NCI-H226 (cell line): ENCODE data around the gene PLCB1.
"Not testable (repeated sequence)": the region's sequence is repeated elsewhere in the genome, so short reads cannot be mapped to it uniquely, and the experiment has no call there.

Experiments
- DNase-seq: peaks from one replicate; pipeline ENCODE4 v3.0.0-alpha.2; 2015

Gene PLCB1

DNA sequence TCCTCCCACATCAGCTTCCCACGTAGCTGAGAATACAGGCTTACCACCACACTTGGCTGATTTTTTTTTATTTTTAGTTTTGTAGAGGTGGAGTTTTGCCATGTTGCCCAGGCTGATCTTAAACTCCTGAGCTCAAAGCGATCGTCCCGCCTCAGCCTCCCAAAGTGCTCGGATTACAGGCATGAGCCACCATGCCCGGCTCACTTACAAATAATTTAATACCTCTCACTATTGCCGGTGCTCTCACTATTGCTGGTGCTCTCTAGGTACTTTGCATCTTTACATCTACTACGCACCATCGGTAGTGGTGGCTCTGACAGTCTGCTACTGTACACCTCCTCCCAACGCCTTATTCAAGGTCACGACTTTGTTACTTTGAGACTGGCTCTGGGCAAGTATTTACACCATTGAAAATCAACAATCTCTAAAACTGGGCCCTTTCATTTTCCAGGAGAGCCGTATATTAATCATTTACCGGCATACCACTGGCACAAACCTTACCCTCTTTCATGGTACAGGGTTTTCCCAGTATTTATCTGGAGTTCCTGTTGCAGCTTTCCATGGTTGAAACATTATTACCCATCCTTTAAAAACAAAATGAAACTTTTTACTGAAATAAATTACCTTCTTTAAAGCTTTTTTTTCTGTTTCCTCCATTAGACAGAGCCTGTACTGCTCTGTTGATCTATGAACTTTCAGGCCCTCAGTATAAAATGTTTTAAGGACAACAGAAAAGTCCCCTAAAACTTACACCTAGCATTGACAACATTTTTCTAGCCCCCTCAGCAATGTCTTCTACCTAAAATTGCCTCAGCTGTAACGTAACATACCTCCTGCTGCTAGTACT is 677.3 kb downstream of the PLCB1 start:
- no peak for DNase-seq

DNA sequence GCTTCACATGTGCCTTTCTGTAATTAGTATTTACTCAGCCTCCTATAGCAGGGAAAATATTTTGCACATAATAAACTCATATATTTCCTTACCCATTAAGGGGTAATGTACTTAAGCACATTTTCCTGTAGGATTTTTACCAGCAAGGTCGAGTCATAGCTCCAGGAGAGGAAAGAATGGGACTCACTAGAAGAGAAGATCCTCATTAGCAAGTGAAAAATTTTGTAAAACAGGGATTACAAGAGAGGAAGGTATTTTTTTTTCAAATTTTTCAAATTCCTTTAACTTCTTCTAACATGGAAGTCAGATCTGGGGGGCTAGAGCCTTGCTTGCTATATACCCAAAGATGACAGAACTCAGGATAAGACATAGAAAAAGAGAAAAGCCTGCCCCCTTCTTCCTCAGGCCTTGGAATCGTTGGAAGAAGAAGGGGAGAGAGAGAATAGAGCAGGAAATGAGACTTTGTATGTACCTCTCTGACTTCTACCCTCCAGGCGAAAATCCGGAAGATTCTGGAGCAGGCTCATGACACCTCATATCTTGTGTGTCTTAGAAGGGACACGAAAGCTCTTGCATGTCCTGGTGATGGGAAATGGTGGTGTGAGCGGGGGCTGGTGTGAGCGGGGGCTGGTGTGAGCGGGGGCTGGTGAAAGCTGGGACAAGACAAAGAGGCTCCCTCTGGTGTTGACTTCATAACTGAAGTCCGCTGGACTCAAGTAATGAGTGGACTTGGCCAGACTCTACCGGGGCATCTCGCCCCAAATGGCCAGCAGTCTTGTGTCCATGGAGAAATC is 679.9 kb downstream of the PLCB1 start:
- DNase-seq: no peak

GRCh38 chr20:8812817-8813216 is 680.8 kb downstream of the PLCB1 start:
- DNase-seq: no peak

DNA sequence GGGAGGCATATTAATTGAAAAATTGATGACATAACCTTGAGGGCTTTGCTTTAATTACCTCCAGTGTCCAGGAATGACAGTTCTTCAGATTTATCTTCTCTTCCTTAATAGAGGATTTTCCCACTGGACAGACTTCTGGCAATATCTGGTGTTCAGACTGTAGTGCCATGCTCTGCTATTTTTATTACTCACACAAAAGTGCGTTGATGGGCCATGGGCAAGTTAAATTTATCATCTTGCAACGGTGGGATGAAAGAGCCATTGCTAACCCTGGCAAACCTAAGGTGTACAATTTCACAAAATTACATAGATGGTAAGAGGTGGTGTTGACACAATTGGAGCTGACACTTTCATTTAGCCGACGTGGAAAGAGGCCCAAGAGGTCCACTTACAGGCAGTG is 683.1 kb downstream of the PLCB1 start:
- DNase-seq: no peak

- DNase-seq: no peak
Observed at GRCh38 chr20:8829256-8829655, 697.2 kb downstream of the PLCB1 start.

GRCh38 chr20:8834294-8834693 is 702.2 kb downstream of the PLCB1 start:
- not testable (repeated sequence) for DNase-seq

- no peak for DNase-seq
Observed at GRCh38 chr20:8834851-8835250, 702.8 kb downstream of the PLCB1 start.

DNA sequence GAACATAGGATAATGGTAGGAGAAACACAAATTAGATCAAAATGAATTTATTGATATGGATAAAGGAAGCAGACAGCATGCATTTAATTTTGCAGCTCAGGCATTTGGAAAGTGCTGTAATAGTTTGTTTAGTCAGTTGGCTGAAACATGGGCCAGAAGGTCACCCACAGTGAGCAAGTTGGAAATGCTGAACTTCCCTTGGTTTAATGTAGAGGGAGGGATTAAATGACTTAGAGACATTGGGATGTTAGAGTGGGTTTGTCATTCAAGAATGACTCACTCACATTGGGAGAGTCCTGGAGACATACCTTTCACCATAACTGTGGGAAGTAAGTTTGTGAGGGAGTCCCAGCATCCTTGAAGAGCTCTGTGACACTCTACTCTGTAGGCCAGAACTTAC is 705.3 kb downstream of the PLCB1 start:
- peak; percentile 10 for DNase-seq

DNA sequence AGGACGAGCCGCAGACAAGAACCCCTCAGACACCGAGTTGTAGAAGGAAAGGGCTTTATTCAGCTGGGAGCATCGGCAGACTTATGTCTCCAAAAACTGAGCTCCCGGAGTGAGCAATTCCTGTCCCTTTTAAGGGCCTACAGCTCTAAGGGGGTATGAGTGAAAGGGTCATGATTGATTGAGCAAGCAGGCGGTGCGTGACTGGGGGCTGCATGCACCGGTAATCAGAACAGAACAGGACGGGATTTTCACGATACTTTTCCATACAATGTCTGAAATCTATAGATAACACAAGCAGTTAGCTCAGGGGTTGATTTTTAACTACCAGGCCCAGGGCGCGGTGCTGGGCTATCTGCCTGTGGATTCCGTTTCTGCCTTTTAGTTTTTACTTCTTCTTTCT is 710.5 kb downstream of the PLCB1 start:
- no peak for DNase-seq

GRCh38 chr20:8844179-8844578 is 712.1 kb downstream of the PLCB1 start:
- DNase-seq: no peak

DNA sequence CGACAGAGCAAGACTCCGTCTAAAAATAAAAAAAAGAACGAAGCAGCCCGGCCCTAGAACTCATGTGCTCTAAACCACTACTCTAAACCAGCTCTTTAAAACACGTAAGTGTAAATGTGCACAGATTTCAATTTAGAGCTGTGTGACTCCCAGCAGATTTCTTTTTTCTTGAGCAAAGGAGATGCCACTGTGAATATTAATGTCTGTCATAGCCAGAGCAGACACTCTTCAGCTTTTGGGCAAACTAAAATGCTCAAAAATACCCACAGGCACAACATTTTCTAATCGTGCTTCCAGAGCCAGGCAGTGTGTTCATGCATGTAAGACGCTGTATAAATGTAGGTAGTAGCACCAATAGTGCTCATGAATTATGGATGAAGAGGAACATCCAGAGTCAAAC is 717.9 kb downstream of the PLCB1 start:
- DNase-seq: no peak

DNA sequence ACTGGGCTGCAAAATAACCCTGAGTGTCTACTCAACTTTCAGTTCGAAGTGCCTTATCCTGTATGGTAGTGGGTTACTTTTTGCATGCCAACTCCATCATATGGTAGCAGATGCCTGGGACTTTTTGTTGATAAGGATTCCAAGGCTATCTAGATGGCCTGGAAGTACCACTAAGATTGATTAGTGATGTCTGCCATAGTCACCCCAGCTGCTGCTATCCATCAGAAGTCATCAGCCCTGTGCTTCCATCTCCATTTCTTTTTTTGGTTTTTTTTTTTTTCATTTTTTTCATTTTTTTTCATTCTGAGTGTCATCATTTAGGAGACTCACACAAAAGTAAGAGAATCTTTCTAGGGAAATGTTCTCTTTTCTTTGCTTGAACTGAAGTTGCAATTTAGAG is 719.4 kb downstream of the PLCB1 start:
- no peak for DNase-seq

DNA sequence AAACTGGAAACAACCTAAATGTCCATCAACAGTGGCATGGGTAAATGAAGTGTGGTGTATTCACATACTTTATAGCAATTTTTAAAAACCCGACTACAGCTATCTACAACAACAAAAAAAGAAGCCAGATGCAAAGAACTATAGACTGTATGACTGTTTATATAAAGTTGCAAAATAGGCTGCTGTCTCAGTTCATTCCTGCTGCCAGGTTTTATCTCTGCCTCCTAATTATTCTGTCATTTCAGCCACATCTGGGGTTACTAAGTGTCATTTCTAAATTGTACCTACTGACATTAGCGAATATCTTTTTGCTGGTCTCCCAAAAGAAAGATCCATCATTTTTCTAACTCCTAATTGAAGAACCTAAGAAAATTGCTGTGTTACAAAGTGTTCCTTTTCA is 719.9 kb downstream of the PLCB1 start:
- not testable (repeated sequence) for DNase-seq

DNA sequence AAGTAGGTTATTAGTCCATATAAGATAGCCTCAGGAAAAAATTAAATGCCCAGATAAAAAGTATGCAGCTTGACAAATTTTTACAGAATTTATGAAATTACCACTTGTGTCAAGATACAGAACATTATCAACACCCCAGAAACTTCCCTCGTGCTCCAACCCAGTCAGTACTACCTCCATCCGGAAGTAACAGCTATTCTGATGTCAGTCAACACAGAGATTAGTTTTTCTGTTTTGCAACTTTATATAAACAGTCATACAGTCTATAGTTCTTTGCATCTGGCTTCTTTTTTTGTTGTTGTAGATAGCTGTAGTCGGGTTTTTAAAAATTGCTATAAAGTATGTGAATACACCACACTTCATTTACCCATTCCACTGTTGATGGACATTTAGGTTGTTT is 721.1 kb downstream of the PLCB1 start:
- DNase-seq: not testable (repeated sequence)

GRCh38 chr20:8853805-8854338 is 721.8 kb downstream of the PLCB1 start:
- DNase-seq: peak; percentile 32

GRCh38 chr20:8854571-8854970 is 722.5 kb downstream of the PLCB1 start:
- DNase-seq: no peak

- DNase-seq: no peak
Observed at GRCh38 chr20:8855315-8855714, 723.2 kb downstream of the PLCB1 start.

DNA sequence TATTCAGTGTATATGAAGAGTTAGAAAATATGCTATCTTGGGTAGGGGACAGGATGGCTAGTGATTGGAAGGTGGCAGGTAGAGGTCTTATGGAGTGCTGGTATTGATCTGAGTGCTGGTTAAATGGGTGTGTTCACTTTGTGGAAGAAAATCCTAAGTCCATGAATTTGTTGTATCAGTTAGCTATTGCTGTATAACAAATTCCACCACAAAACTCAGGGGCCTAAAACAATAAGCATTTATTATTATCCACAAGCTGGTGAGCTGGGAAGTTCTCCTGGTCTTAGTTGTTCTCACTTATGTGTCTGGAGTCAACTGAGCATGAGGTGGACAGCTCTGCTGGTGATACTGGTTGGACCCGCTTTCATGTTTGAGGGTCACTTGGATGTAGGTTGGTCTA is 724.6 kb downstream of the PLCB1 start:
- no peak for DNase-seq

GRCh38 chr20:8858181-8858787 is 726.2 kb downstream of the PLCB1 start:
- no peak for DNase-seq

DNA sequence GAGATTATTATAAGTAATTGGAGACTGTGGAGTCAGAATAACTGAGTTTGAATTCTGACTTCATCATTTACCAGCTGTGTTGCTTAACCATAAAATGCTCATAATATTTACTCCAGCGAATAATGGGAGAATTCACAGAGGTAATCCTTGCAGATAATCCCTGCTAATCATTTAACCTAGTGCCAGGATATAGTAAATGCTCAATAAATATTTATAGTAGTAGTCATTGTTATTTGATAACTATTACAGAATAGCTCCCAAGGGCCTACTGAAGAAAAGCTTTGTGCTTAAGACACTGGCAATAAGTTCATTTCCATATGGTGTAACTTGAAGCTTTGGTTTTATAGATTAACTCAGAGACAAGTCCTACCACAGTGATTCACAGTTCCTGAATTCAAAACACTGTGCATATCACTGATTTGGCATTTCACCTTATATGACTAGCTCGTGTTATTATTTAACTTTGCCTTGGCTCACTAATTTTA is 728.0 kb downstream of the PLCB1 start:
- DNase-seq: peak; percentile 53

DNA sequence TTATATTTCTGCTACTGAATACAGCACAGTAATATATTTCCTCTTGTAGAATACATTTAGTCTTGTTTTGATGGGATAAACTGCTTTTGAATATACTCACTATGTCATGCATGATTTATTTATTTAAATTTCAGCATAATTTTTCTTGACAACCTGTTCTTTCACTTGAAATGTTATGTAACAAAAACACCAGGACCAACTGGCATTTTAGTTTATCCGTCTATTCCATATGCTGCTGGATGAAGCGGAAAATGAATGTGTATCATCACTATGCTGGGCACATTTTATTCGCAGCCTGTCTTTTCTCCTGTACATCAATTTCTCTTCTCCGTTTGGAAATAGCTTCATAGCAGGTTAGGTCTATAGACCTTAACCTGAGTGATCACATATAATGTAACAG is 730.0 kb downstream of the PLCB1 start:
- no peak for DNase-seq

DNA sequence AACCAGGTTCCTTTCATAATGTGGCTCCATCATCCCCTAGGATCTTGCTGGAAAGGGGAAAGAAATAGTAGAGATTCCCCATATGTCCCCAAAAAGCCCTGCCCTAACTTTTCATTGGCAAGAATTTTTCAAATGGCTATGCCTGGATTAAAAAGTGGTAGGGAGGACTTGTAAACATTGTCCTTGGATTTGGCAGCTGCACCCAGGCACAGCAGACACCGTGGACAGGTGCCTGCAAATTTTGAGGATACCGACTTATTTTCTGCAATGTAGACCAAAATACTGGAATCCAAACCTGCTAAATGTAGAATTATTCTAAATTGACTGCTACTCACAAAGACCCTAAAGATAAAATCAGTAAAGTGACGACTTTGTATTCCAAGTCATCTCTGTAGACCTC is 733.6 kb downstream of the PLCB1 start:
- DNase-seq: no peak

DNA sequence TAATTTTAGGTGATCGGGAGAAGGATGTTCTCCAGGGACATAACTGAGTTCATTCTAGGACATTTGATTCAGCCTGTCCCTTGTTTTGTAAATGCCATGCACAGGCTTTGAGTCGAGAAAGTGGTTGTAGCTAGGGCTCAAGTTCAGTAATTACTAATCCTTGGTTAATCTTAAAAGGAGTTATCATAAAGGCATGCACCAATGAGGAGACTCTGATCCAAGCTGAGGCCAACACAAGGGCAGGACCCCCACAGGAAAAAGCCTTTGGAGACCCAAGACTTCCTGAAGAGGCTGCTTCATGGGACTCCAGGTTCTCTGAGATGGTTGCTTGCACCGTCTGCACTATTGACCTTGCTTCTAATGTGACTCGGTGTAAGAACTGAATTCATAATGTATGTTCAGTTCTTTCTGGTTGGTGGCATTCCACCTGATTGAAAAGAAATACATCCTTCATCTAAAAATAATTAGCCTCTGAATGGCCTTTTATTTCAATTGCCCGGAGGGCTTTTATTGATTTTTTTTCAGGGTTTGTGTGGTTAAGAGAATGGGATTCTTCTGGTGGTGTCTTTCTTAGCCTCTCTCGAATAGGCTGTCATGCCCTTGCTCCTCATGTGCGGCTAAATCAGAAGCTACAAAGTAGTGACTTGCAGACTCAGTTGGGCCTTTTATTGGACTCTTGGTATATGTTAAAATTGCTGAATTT is 735.1 kb downstream of the PLCB1 start:
- DNase-seq: no peak
